Fibroblast of lung (primary cell): ENCODE data around the gene SLX9. TPM values are rescaled to one million over a fixed set of nuclear protein-coding genes. Genes with fewer than 3 reads are reported as not detected.

Experiments
- DNase-seq, 2 donors: peaks; one replicate each; pipeline versions ENCODE4 v3.0.0 to v3.0.0-alpha.2; 2010; ENCODE audit warnings: low read depth in 2 of 2
- H2AFZ ChIP-seq: 2 replicates; pipeline ENCODE4 v1.5.1; 2012; ENCODE audit warnings: low read length, control low read depth, inconsistent platforms
- H3K27ac ChIP-seq: 2 replicates; pipeline ENCODE4 v1.5.1; 2011; ENCODE audit warnings: low read length, control low read depth; ENCODE audit not compliant: insufficient read depth
- H3K27me3 ChIP-seq: 2 replicates; pipeline ENCODE4 v1.5.1; 2011; ENCODE audit warnings: mild to moderate bottlenecking, low read length; ENCODE audit not compliant: control insufficient read depth, insufficient read depth
- H3K36me3 ChIP-seq: 2 replicates; pipeline ENCODE4 v1.5.1; 2011; ENCODE audit warnings: low read length; ENCODE audit not compliant: control insufficient read depth, insufficient read depth
- H3K4me1 ChIP-seq: 2 replicates; pipeline ENCODE4 v1.5.1; 2011; ENCODE audit warnings: low read length; ENCODE audit not compliant: control insufficient read depth, insufficient read depth; ENCODE audit errors: extremely low read depth
- H3K4me2 ChIP-seq: 2 replicates; pipeline ENCODE4 v1.5.1; 2011; ENCODE audit warnings: low read length, control low read depth; ENCODE audit not compliant: insufficient read depth; ENCODE audit errors: extremely low read depth
- H3K4me3 ChIP-seq, 4 experiments: fragments of 200-600 bp in 1 of 4; sonication (generic) in 1 of 4; replicated peaks in 1 of 4; 2 replicates each; pipeline ENCODE4 v1.5.1; 2011 to 2016; ENCODE audit warnings: low read length in 4 of 4, low read depth in 3 of 4, mild to moderate bottlenecking in 3 of 4, control low read depth in 2 of 4, inconsistent platforms in 1 of 4, mixed read lengths in 1 of 4; ENCODE audit not compliant: insufficient read depth in 1 of 4; ENCODE audit errors: control extremely low read depth in 1 of 4
- H3K79me2 ChIP-seq: 2 replicates; pipeline ENCODE4 v1.5.1; 2012; ENCODE audit warnings: mild to moderate bottlenecking, low read length, inconsistent platforms; ENCODE audit not compliant: control insufficient read depth, insufficient read depth
- H3K9ac ChIP-seq: 2 replicates; pipeline ENCODE4 v1.5.1; 2011; ENCODE audit warnings: mild to moderate bottlenecking, low read length, control low read depth; ENCODE audit not compliant: insufficient read depth
- H3K9me3 ChIP-seq: 2 replicates; pipeline ENCODE4 v1.5.1; 2012; ENCODE audit warnings: low read depth, low read length; ENCODE audit not compliant: control insufficient read depth, insufficient read depth
- H4K20me1 ChIP-seq: 2 replicates; pipeline ENCODE4 v1.5.1; 2011; ENCODE audit warnings: low read length; ENCODE audit not compliant: control insufficient read depth, insufficient read depth; ENCODE audit errors: extremely low read depth
- EZH2 ChIP-seq: IDR thresholded peaks from 2 replicates; pipeline ENCODE4 v1.5.1; 2012; ENCODE audit warnings: low read length, control low read depth, mild to moderate bottlenecking; ENCODE audit errors: missing control alignments
- polyA plus RNA-seq, 2 donors: library from polyadenylated mRNA; depleted of rRNA in 1 of 2; stranded (reverse) in 1 of 2; unstranded in 1 of 2; fragments of >200 nt; gene quantifications; 2 replicates each; pipeline ENCODE4 v1.2.1, GENCODE V29; 2011 to 2012; ENCODE audit warnings: missing spikeins in 1 of 2
- total RNA-seq: library from RNA; depleted of rRNA; stranded (reverse); fragments of >200 nt; gene quantifications from 2 replicates; pipeline ENCODE4 v1.2.1, GENCODE V29; 2014
- TF ChIP-seq, protein P1 (sequence below), 2 donors: IDR thresholded peaks in 1 of 2; conservative IDR thresholded peaks in 1 of 2; 1 replicate in 1 of 2; 2 replicates in 1 of 2; pipeline ENCODE4 v1.5.1; 2011 to 2012; ENCODE audit warnings: low read length in 2 of 2, control low read depth in 1 of 2, inconsistent platforms in 1 of 2, low read depth in 1 of 2, mild to moderate bottlenecking in 1 of 2

Gene SLX9
- total and polyA plus RNA-seq, 2 donors (not counting 1 experiment from before 2014, with no cell fraction given), result 9.7 to 14.9 TPM

- H3K79me2 ChIP-seq, result no peaks in the 10 kb centered on the region
- no peaks in the 10 kb centered on the region for H4K20me1 ChIP-seq
- no peaks in the 10 kb centered on the region for H3K4me1 ChIP-seq
- H3K9me3 ChIP-seq, result no peaks in the 10 kb centered on the region
- no peak overlapping the region for H2AFZ ChIP-seq
- H3K36me3 ChIP-seq, result no peaks in the 10 kb centered on the region
- no peak for DNase-seq
- H3K4me2 ChIP-seq, result no peak overlapping the region
- peaks cover 12% of the 10 kb centered on the region for H3K27me3 ChIP-seq
- TF ChIP-seq, protein P1, sequence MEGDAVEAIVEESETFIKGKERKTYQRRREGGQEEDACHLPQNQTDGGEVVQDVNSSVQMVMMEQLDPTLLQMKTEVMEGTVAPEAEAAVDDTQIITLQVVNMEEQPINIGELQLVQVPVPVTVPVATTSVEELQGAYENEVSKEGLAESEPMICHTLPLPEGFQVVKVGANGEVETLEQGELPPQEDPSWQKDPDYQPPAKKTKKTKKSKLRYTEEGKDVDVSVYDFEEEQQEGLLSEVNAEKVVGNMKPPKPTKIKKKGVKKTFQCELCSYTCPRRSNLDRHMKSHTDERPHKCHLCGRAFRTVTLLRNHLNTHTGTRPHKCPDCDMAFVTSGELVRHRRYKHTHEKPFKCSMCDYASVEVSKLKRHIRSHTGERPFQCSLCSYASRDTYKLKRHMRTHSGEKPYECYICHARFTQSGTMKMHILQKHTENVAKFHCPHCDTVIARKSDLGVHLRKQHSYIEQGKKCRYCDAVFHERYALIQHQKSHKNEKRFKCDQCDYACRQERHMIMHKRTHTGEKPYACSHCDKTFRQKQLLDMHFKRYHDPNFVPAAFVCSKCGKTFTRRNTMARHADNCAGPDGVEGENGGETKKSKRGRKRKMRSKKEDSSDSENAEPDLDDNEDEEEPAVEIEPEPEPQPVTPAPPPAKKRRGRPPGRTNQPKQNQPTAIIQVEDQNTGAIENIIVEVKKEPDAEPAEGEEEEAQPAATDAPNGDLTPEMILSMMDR (conservative IDR thresholded peaks at IDR 0.05 in 1 of 2, IDR thresholded peaks at IDR 0.05 in 1 of 2; ENCODE audit: low read depth in 1 of 2, low read length in 2 of 2), result no peak
- TF ChIP-seq EZH2, result no peak
- no peak overlapping the region for H3K4me3 ChIP-seq
- H3K9ac ChIP-seq, result no peak overlapping the region
- H3K27ac ChIP-seq, result no peak overlapping the region
Measured at GRCh38 chr21:44893278-44893556, 46.6 kb upstream of the SLX9 start.

DNA sequence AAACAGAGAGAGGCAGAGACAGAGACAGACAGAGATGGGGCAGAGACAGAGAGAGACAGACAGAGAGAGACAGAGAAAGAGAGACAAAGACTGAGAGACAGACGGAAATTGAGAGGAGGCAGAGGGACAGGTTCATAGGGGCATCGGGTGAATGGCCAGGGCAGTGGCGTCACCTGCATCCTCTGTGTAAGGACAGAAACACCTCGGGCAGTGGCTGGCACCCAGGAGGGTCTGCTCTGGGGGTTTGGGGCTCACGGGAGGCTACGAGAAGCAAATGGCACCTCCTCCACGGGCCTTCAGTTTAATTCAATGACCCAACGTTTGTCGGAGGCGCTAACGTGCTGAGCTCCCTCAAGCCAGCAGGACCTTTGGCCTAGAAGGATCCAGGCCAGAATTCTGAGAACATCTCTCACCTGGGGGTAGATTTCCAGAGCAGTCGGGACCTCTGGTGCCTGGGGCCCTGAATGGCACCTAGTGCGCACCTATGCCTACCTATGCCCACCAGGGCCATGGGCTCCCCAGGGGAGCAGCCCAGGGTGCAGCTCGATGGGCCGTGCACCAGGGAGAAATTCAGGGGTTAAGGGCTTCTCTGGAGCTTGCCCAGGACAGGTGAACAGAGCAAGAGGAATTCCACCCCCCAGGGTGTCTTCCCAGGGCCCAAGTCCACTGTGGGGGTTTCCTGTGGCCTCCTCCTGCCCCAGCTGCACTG, 45.7 kb upstream of the SLX9 start:
- TF ChIP-seq EZH2, result no peak
- TF ChIP-seq, protein P1 (conservative IDR thresholded peaks at IDR 0.05 in 1 of 2, IDR thresholded peaks at IDR 0.05 in 1 of 2; ENCODE audit: low read depth in 1 of 2, low read length in 2 of 2), result no peak
- Histone ChIP-seq H3K27me3 (peaks cover 13% of the 10 kb centered on the region), H3K79me2 (no peaks in the 10 kb centered on the region), H3K4me3 (no peak overlapping the region), H3K36me3 (no peaks in the 10 kb centered on the region), H3K9ac (no peak overlapping the region), H4K20me1 (no peaks in the 10 kb centered on the region), H2AFZ (no peak overlapping the region), H3K4me1 (no peaks in the 10 kb centered on the region), H3K4me2 (no peak overlapping the region), H3K9me3 (no peaks in the 10 kb centered on the region), H3K27ac (no peak overlapping the region)
- no peak for DNase-seq

DNA sequence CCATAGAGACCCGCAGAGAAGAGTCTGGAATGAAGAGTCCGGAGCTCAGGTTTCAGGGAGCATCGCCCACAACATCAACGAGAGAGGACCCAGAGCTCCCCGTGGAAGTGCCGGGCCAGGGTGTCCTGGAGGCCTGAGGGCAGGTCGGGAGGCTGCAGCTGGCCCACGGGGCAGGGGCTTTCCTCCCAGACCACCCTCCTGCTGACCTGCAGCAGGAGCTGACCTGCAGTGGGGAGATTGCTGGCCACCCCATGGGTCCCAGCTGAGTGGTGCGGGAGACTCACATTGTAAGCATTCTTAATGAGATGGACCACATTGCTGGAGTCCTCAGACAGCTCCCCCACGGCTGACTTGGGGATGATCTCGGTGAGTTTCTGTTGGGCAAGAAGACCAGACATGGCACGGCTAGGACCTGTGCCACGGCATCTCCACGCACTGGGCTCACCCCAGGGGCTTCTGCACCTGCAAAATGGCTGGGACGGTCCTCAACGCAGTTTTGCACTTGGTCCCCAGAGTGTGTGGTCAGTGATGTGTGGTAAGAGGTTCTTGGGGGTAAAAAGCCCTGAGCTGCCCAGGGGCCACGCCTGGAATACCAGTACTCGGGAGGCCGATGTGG, 45.0 kb upstream of the SLX9 start:
- TF ChIP-seq EZH2, result no peak
- TF ChIP-seq, protein P1 (conservative IDR thresholded peaks at IDR 0.05 in 1 of 2, IDR thresholded peaks at IDR 0.05 in 1 of 2; ENCODE audit: low read depth in 1 of 2, low read length in 2 of 2), result no peak
- no peaks in the 10 kb centered on the region for H3K9me3 ChIP-seq
- H2AFZ ChIP-seq, result no peak overlapping the region
- no peaks in the 10 kb centered on the region for H3K79me2 ChIP-seq
- no peak overlapping the region for H3K9ac ChIP-seq
- H3K27ac ChIP-seq, result no peak overlapping the region
- no peaks in the 10 kb centered on the region for H3K36me3 ChIP-seq
- DNase-seq, result no peak
- no peaks in the 10 kb centered on the region for H4K20me1 ChIP-seq
- no peak overlapping the region for H3K4me3 ChIP-seq
- no peak overlapping the region for H3K4me2 ChIP-seq
- H3K4me1 ChIP-seq, result no peaks in the 10 kb centered on the region
- H3K27me3 ChIP-seq, result peaks cover 14% of the 10 kb centered on the region
